Activated CD4-positive, alpha-beta T cell treated with anti-CD3 and anti-CD28 coated beads, Interleukin-2, amount 10 ng/mL, durations not matched to agents 24 days and 14 days (primary cell): ENCODE measurements around the gene PER2. TPM values are rescaled to one million over a fixed set of nuclear protein-coding genes. Genes with fewer than 3 reads are reported as not detected.
A peak's percentile ranks its signal among the peaks of the same experiment; 100 is the strongest.
"Not testable (repeated sequence)": the region's sequence is repeated elsewhere in the genome, so short reads cannot be mapped to it uniquely, and the experiment has no call there.

Source experiments
- DNase-seq: peaks from one replicate; pipeline ENCODE4 v3.0.0; 2022
- H3K27ac Mint-ChIP-seq: one replicate; pipeline ENCODE4 v1.8.0; 2022; ENCODE audit warnings: mild to moderate bottlenecking, mixed read lengths
- H3K27me3 Mint-ChIP-seq: one replicate; pipeline ENCODE4 v1.8.0; 2022; ENCODE audit warnings: mixed read lengths
- H3K36me3 Mint-ChIP-seq: one replicate; pipeline ENCODE4 v1.8.0; 2022; ENCODE audit warnings: low read depth, mild to moderate bottlenecking, mixed read lengths
- H3K4me1 Mint-ChIP-seq: one replicate; pipeline ENCODE4 v1.8.0; 2021; ENCODE audit warnings: mixed read lengths
- H3K4me3 Mint-ChIP-seq: one replicate; pipeline ENCODE4 v1.8.0; 2022; ENCODE audit warnings: mild to moderate bottlenecking, moderate library complexity, mixed read lengths
- H3K9me3 Mint-ChIP-seq: one replicate; pipeline ENCODE4 v1.8.0; 2021; ENCODE audit warnings: mixed read lengths
- intact Hi-C: fragments of 100-400 bp; cut with micrococcal nuclease; formaldehyde crosslinking; loops from one replicate; pipeline ENCODE4 v1.15.1; 2023
- total RNA-seq: library from RNA; stranded (reverse); gene quantifications from 2 replicates; pipeline ENCODE4 v1.2.3, GENCODE V29; 2022

The PER2 gene
- total RNA-seq, 1 donor from 2014 or later = 18.3 TPM

DNA sequence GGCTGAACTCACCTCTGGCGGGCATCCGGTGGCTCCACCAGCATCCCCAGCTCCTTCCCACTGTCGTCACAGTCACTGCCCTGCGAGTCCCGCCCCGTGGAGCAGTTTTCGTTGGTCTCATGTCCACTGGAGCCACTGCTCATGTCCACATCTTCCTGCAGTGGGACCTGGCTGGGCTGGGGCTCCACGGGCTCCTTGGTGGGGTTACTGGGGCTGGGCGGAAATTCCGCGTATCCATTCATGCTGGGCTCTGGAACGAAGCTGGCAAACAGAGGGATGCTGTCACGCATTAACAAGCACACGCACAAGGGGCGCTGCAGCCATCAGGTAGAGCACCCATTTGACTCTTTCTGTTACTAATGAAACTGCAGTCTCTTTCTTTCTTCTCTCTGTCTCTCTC, 10.7 kb downstream of the PER2 start:
- intact Hi-C loops = no loop called here
- no peaks in the 10 kb centered on the region for H3K27me3 Mint-ChIP-seq
- H3K4me3 Mint-ChIP-seq = no peak overlapping the region
- peaks cover 13% of the 10 kb centered on the region for H3K36me3 Mint-ChIP-seq
- H3K27ac Mint-ChIP-seq = no peak overlapping the region
- peaks cover 3% of the 10 kb centered on the region for H3K4me1 Mint-ChIP-seq
- no peak for DNase-seq
- H3K9me3 Mint-ChIP-seq = no peaks in the 10 kb centered on the region

DNA sequence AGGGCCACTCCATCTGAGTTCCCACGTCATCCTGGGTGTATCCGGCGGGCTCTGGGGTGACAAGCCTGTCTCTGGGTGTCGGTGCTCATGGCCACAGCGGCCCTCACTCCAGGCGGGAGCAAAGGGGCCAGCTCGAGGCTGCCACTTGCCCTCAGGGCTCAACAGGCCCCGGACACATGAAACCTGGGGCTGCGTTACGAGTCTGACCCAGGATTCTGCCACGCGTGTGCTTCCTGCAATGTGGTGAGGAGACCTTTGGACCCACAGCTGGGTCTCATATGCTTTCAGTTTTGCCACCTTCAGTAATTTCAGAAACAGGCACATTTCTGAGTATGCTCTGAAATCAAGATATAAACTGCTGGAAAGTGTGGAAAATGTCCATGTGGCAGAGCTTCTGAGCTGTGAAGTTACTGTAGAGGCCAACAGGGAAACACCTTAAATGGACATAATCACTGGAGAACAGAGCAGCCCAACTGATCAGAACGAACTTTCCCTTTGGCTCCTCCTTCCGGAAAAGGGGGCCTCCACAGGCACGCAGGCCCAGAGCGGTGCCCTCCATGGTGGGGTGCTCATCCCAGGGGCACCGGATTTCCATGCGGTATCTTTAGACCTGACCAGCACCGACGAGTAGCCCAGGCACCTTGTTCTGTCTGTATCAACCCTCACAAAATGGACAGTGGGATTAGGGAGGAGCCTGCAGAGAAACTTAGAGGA, 14.1 kb downstream of the PER2 start:
- no peak for DNase-seq
- peaks cover 2% of the 10 kb centered on the region for H3K4me1 Mint-ChIP-seq
- intact Hi-C loops = no loop called here
- H3K4me3 Mint-ChIP-seq = no peak overlapping the region
- no peaks in the 10 kb centered on the region for H3K9me3 Mint-ChIP-seq
- peaks cover 20% of the 10 kb centered on the region for H3K36me3 Mint-ChIP-seq
- H3K27me3 Mint-ChIP-seq = no peaks in the 10 kb centered on the region
- H3K27ac Mint-ChIP-seq = no peak overlapping the region

DNA sequence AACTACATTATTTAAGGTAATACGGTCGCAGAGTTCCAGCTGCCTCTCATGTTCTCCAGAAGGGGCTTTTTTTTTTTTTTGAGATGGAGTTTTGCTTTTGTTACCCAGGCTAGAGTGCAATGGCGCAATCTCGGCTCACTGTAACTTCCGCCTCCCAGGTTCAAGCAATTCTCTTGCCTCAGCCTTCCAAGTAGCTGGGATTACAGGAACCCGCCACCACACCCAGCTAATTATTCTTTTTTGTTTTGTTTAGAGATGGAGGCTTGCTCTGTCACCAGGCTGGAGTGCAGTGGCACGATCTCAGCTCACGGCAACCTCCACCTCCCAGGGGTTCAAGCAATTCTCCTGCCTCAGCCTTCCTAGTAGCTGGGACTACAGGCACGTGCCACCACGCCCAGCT, 15.0 kb downstream of the PER2 start:
- H3K4me3 Mint-ChIP-seq, H3K27ac Mint-ChIP-seq, H3K27me3 Mint-ChIP-seq, H3K4me1 Mint-ChIP-seq, DNase-seq, intact Hi-C loops, H3K9me3 Mint-ChIP-seq: not testable (repeated sequence)
- peaks cover 22% of the 10 kb centered on the region for H3K36me3 Mint-ChIP-seq

DNA sequence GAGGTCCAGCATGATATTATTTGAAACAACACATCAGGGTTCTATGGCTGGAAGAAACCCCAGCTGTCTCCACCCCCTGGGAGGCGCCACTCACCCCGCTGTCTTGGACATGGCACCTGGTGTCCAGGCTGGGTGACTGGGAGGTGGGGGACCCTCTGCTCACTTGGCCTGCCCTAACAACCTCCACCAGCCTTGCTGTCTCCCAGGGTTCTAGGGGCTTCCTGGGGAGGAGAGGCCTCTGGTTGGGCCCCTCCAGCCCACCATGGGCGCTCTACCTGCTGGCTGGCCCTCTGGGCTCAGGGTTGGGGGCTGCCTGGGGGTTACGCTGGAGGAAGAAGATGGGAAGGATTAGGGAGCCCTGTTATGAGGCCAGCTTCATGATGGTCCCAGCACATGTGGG, 16.3 kb downstream of the PER2 start:
- no peak for DNase-seq
- intact Hi-C loops = no loop called here
- Mint-ChIP-seq H3K27ac (no peak overlapping the region), H3K36me3 (peaks cover 25% of the 10 kb centered on the region), H3K4me1 (peaks cover 1% of the 10 kb centered on the region), H3K4me3 (no peak overlapping the region), H3K27me3 (no peaks in the 10 kb centered on the region), H3K9me3 (no peaks in the 10 kb centered on the region)

DNA sequence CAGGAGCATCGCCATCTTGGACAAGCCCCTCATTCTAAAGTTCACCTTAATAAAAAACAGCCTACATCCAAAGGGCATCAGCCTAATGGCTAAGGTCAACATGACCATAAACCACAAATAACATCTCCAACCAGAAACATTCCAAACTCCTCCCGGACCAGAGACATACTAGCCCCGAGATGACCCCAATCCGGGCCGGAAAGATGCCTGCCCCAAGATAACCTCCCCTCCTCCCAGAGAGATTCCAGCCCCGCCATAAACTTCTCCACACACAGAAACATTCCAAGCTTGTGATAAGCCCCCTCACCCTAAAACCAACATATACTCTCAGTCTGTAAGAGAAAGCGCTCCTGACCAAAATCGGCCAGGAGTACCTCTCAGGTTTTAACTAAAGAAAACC, 16.7 kb downstream of the PER2 start:
- DNase-seq, H3K27me3 Mint-ChIP-seq, H3K9me3 Mint-ChIP-seq, H3K4me1 Mint-ChIP-seq, H3K27ac Mint-ChIP-seq, intact Hi-C loops, H3K4me3 Mint-ChIP-seq: not testable (repeated sequence)
- H3K36me3 Mint-ChIP-seq = peaks cover 25% of the 10 kb centered on the region

DNA sequence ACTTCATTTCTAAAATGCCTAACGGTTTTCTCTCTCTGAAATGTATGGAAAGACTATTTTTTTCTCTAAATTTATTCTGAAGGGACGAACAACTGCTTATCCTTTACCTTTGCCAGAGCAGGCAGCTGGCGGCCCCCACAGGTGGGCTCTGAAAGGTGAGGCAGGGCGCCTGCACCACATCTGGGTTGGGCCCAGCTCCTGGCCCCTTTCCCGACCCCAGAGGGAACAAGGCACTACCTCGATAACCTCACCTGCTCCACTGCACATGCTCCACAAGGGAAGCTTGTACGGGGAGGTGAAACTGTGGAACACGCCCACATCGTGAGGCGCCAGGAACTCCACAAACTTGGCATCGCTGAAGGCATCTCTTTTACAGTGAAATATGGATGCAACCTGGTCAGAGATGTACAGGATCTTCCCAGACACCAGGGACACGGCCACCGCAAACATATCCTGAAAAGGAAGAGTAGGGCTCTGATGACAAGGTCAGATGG, 17.3 kb downstream of the PER2 start:
- no peaks in the 10 kb centered on the region for H3K9me3 Mint-ChIP-seq
- intact Hi-C loops = no loop called here
- peaks cover 24% of the 10 kb centered on the region for H3K36me3 Mint-ChIP-seq

DNA sequence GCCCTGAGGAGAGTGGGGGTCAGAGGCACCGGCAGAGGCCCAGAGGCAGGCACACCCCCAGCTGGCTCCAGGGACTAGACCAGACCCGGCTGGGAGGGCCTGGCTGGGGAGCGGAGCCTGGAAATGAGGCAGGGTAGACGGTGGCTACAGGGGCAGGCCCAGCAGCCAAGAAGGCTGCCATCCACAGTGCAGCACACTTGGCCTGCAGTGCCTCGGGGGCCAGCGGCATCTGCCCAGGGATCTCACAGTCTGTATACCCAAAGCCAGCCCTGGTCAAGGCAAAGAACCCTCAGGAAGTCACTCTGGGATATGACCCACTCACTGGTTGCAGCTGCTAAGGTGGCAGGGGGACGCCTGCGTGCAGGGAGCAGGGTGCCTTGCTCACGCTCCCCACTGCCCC, 17.8 kb downstream of the PER2 start:
- Mint-ChIP-seq H3K36me3 (peaks cover 24% of the 10 kb centered on the region), H3K4me1 (peaks cover 1% of the 10 kb centered on the region), H3K27ac (no peak overlapping the region), H3K9me3 (no peaks in the 10 kb centered on the region), H3K27me3 (no peaks in the 10 kb centered on the region), H3K4me3 (no peak overlapping the region)
- intact Hi-C loops = no loop called here
- DNase-seq = no peak

More for the DNA sequence above, 17.3 kb downstream of the PER2 start:
- Mint-ChIP-seq H3K4me1 (peaks cover 1% of the 10 kb centered on the region), H3K27ac (no peak overlapping the region), H3K27me3 (no peaks in the 10 kb centered on the region), H3K4me3 (no peak overlapping the region)
- no peak for DNase-seq

DNA sequence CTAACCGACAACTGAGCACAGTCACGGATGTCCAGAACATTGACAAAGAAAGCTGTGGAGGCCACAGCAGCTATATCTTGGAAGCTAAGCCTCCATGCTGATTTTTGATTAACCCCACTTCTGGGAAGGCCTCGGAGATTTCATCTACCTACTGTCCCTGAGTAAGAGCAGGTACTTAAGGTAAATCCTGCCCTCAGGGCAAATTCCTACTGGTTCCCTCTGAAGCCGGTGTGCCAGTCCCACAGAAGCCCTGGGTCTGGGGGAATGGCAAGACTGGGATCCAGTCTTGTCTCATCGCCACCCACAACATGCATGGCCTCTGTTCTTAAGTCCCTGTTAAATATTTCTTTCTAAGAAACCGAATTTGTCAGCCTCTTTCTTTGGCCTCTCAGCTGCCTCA, 18.7 kb downstream of the PER2 start:
- Mint-ChIP-seq H3K27me3 (no peaks in the 10 kb centered on the region), H3K9me3 (no peaks in the 10 kb centered on the region), H3K36me3 (peaks cover 24% of the 10 kb centered on the region), H3K4me1 (peaks cover 1% of the 10 kb centered on the region), H3K27ac (no peak overlapping the region), H3K4me3 (no peak overlapping the region)
- no peak for DNase-seq
- intact Hi-C loops = no loop called here

DNA sequence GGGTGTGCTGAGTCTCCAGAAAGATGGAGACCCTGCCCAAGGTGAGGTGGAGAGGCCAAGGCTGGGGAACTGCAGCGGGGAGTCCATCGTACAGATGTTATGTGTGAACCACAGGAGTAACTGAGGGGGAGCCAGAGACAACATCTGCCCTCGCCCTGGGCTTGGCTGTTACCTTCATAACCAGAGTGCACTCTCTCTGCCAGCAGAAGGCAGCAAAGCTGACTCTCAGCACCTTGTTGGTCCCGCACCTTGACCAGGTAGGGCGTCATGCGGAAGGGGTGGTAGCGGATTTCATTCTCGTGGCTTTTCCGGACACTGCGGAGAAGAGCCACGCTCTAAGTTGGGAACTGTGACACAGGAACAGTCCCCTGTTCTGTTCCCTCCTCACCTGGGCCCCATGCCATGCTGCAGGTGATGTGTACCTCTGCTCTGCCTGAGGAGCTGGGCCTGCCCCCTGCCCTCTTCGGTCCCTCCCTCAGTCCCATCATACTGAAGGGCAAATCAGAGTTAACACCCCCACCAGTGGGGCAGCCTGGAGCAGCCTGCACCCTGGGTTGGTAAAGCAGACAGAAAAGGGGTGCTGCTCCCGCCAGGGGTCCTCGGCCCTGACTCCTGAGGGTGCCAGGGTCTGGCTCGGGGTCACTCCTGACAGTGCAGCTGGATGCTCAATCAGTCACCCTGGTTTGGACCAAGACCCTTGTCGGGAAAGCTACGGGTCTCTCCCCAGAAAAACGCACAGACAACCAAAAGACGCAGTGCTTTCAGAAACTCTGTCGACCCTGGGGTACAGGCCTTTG, 20.3 kb downstream of the PER2 start:
- H3K9me3 Mint-ChIP-seq = no peaks in the 10 kb centered on the region
- intact Hi-C loops = no loop called here
- H3K36me3 Mint-ChIP-seq = peaks cover 28% of the 10 kb centered on the region
- H3K4me3 Mint-ChIP-seq = no peak overlapping the region
- H3K4me1 Mint-ChIP-seq = peaks cover 7% of the 10 kb centered on the region
- no peak overlapping the region for H3K27ac Mint-ChIP-seq
- no peaks in the 10 kb centered on the region for H3K27me3 Mint-ChIP-seq
- DNase-seq = no peak

DNA sequence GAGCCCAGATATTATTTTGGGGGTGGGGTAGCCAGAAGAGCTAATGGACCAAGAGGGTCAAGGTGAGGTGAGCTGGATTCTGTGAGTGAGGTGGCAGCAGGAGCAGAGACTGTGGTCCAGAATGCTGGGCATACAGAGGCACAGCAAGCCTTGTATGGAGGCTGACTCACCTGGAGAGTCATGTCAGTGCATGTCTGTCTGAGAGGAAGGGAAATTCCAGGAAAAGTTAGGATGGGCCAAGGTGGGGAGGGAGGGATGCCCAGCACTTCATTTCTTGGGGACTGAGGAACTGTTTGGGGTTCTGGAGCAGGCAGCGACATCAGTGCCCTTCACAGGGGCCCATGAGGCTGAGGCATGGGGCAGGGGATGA, 21.1 kb downstream of the PER2 start:
- Mint-ChIP-seq H3K9me3 (no peaks in the 10 kb centered on the region), H3K36me3 (peaks cover 25% of the 10 kb centered on the region), H3K27me3 (no peaks in the 10 kb centered on the region), H3K27ac (peak overlapping the region; percentile 18), H3K4me3 (no peak overlapping the region), H3K4me1 (peaks cover 7% of the 10 kb centered on the region)
- intact Hi-C loops = no loop called here
- DNase-seq = no peak

DNA sequence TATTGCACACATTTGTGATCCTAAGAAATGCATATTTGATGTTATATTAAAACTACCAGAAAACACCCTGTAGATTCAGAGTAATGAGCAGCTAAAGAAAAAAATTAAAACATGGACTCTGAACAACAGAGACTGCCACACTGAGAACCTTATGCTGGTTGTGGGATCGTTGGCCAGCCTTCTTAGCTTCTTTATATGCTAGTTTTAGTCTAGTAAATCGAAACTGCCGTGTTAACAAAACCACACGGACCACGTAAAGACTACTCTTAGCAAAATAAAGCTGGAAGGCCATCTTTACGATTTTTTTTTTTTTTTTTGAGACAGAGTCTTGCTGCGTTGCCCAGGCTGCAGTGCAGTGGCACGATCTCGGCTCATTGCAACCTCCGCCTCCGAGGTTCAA, 22.8 kb downstream of the PER2 start:
- peaks cover 7% of the 10 kb centered on the region for H3K4me1 Mint-ChIP-seq
- H3K4me3 Mint-ChIP-seq = no peak overlapping the region
- H3K36me3 Mint-ChIP-seq = peaks cover 24% of the 10 kb centered on the region
- H3K27me3 Mint-ChIP-seq = no peaks in the 10 kb centered on the region
- no peak overlapping the region for H3K27ac Mint-ChIP-seq
- H3K9me3 Mint-ChIP-seq = no peaks in the 10 kb centered on the region
- intact Hi-C loops = no loop called here
- DNase-seq = no peak

DNA sequence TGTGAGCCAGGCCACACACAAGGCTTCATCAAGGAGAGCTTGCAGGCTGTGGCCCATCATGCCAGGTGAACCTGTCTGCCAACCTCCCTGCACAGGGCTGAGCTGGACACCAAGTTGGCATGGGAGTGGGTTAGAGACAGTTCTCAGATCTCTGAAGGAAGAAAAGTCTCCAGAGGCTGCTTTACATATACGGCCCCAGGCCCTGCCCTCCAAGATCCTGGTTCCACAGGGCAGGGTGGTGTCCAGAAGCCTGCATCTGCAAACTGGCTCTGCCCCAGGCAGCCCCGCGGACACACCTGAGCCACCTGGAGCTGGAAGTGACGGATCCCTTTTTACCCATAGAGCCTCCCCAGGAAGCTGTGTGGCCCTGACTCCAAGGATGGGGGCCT, 24.3 kb downstream of the PER2 start:
- DNase-seq = no peak
- peaks cover 35% of the 10 kb centered on the region for H3K36me3 Mint-ChIP-seq
- H3K27ac Mint-ChIP-seq = no peak overlapping the region
- no peaks in the 10 kb centered on the region for H3K27me3 Mint-ChIP-seq
- intact Hi-C loops = loop anchor here (5.0 kb wide), 1 partner anchor 102 kb away; no protein-coding TSS in a partner anchor
- H3K9me3 Mint-ChIP-seq = no peaks in the 10 kb centered on the region
- H3K4me3 Mint-ChIP-seq = no peak overlapping the region
- H3K4me1 Mint-ChIP-seq = peaks cover 11% of the 10 kb centered on the region

DNA sequence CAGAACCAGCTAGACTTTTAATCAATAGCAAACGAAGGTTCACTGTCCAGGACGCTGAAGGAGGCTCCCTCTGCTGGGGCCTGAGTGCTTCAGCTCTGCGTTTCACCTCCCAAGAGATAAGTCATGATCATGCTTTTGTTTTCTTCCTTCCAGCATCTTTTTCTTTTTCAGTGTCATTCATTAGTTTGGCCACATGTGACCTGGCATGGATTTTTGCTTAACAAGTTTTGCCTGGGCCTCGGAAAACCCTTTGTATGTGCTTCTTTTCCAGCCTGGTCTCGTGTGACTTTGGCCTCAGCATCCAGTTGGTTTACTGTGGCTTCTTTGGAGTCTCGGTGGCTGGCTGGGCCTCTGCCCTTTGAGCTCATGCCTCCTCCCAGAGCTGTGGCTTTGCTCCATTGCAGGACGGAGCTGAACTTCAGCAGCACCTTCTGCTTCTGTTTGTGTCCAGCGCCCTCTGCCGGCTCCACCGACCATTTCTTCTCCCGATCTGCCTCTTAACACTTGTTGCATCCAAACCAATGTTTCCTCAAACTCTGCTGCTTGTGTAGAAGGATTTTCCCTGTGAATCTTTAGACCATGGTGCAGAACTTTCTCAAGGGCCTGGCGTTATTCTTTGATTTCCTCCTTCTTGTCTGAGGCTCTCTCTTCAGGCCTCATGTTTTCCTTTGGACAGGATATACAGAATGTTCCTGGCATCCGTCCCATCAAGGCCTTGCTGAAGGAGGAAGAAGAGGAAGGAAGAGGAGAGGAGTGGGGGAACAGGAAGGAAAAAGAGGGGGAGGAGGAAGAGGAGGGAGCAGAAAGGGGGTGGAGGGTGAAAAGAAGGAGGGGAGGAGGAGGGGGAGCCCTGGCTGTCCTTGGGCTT, 25.0 kb downstream of the PER2 start:
- Mint-ChIP-seq H3K4me1 (peaks cover 11% of the 10 kb centered on the region), H3K36me3 (peaks cover 35% of the 10 kb centered on the region), H3K4me3 (no peak overlapping the region), H3K27ac (no peak overlapping the region), H3K9me3 (no peaks in the 10 kb centered on the region), H3K27me3 (no peaks in the 10 kb centered on the region)
- peak; percentile 92 for DNase-seq
- intact Hi-C loops = loop anchor here (1.0 to 5.0 kb wide), 3 partner anchors 101 to 405 kb away; no protein-coding TSS in a partner anchor
